CD4-positive, alpha-beta T cell (primary cell): ENCODE results near the gene PDE5A. TPM values are rescaled to one million over a fixed set of nuclear protein-coding genes. Genes with fewer than 3 reads are reported as not detected.

Source experiments
- ATAC-seq: fragments of 200-7000 bp; cut with Tn5 transposase; one replicate; pipeline ENCODE4 v1.10.0; 2022; ENCODE audit warnings: mild to moderate bottlenecking; ENCODE audit not compliant: poor library complexity
- CTCF ChIA-PET: fragments of 350-600 bp; sonication (Branson Sonifier 250); formaldehyde crosslinking; loops from one replicate; lab custom pipeline; 2021; ENCODE audit warnings: antibody characterized with exemption, inconsistent platforms; lab: Charles Lee
- POLR2A ChIA-PET: fragments of 350-600 bp; sonication (Branson Sonifier 250); formaldehyde crosslinking; loops from one replicate; lab custom pipeline; 2021; ENCODE audit warnings: antibody characterized with exemption, inconsistent platforms; lab: Charles Lee
- DNase-seq, 14 experiments: peaks; one replicate each; pipeline ENCODE4 v3.0.0-alpha.2; 2013 to 2020; ENCODE audit warnings: mixed read lengths in 2 of 14
- H3K27ac ChIP-seq, 2 donors: one replicate each; pipeline versions ENCODE4 v1.5.1 to v1.7.0; 2013; ENCODE audit warnings: low read length in 2 of 2, low read depth in 1 of 2, mild to moderate bottlenecking in 1 of 2
- H3K27me3 ChIP-seq, 2 experiments: 1 replicate in 1 of 2; 2 replicates in 1 of 2; pipeline versions ENCODE4 v1.6.1 to v1.7.0; 2013; ENCODE audit warnings: low read length in 2 of 2, control low read depth in 1 of 2, mild to moderate bottlenecking in 1 of 2, moderate library complexity in 1 of 2; ENCODE audit not compliant: insufficient read depth in 2 of 2, control insufficient read depth in 1 of 2
- H3K36me3 ChIP-seq: one replicate; pipeline ENCODE4 v1.6.1; 2013; ENCODE audit warnings: low read length, control low read depth; ENCODE audit not compliant: insufficient read depth
- H3K4me1 ChIP-seq: one replicate; pipeline ENCODE4 v1.6.1; 2013; ENCODE audit warnings: low read length, control low read depth; ENCODE audit not compliant: insufficient read depth
- H3K4me3 ChIP-seq: one replicate; pipeline ENCODE4 v1.5.1; 2013; ENCODE audit warnings: mild to moderate bottlenecking, low read length, moderate library complexity
- H3K9me3 ChIP-seq, 2 experiments: 1 replicate in 1 of 2; 2 replicates in 1 of 2; pipeline versions ENCODE4 v1.6.1 to v1.7.0; 2013; ENCODE audit warnings: low read length in 2 of 2, mild to moderate bottlenecking in 2 of 2, control low read depth in 1 of 2, moderate library complexity in 1 of 2; ENCODE audit not compliant: control insufficient read depth in 1 of 2, insufficient read depth in 1 of 2
- H3K27ac Mint-ChIP-seq: one replicate; pipeline ENCODE4 v1.8.0; 2020; ENCODE audit warnings: mixed read lengths
- H3K27me3 Mint-ChIP-seq: one replicate; pipeline ENCODE4 v1.8.0; 2021; ENCODE audit warnings: mixed read lengths
- H3K36me3 Mint-ChIP-seq: one replicate; pipeline ENCODE4 v1.8.0; 2021; ENCODE audit warnings: low read depth, mixed read lengths
- H3K4me1 Mint-ChIP-seq: one replicate; pipeline ENCODE4 v1.8.0; 2021; ENCODE audit warnings: low read depth, mixed read lengths
- H3K4me3 Mint-ChIP-seq: one replicate; pipeline ENCODE4 v1.8.0; 2020; ENCODE audit warnings: mild to moderate bottlenecking, mixed read lengths
- H3K9me3 Mint-ChIP-seq: one replicate; pipeline ENCODE4 v1.8.0; 2020; ENCODE audit warnings: mixed read lengths
- CTCF ChIP-seq: fragments of 200-600 bp; IDR thresholded peaks from one replicate; pipeline ENCODE4 v1.8.0; 2022; ENCODE audit warnings: antibody characterized with exemption, mild to moderate bottlenecking
- intact Hi-C, 2 experiments: fragments of 100-400 bp; cut with DNase I in 1 of 2; cut with micrococcal nuclease in 1 of 2; formaldehyde crosslinking; loops; one replicate each; pipeline versions ENCODE4 v1.15.1 to v1.9.0; 2023 to 2025; cut with DNase I, micrococcal nuclease
- total RNA-seq, 174 experiments: library from RNA in 2 of 174; stranded (reverse) in 2 of 174; gene quantifications; one replicate each; pipeline ENCODE4 v1.2.3 and lab custom pipeline; 2021 to 2026

Gene PDE5A
- total RNA-seq, 2 experiments from 2014 or later, result 0.11 to 0.56 TPM

GRCh38 chr4:119652998-119653397, 24.4 kb upstream of the PDE5A start:
- DNase-seq (no peak), ATAC-seq (no peak)
- Histone ChIP-seq H3K36me3 (no peaks in the 10 kb centered on the region), H3K9me3 (no peaks in the 10 kb centered on the region), H3K4me3 (no peak overlapping the region), H3K27me3 (peaks cover 0 to 2% of the 10 kb centered on the region in 2 experiments), H3K4me1 (no peaks in the 10 kb centered on the region), H3K27ac (no peak overlapping the region)
- no peak for TF ChIP-seq CTCF
- no peak overlapping the region for H3K4me3 Mint-ChIP-seq
- ChIA-PET POLR2A (no interaction called here), CTCF (no interaction called here)
- H3K27ac Mint-ChIP-seq, result no peak overlapping the region
- intact Hi-C loops, result no loop called here
- peaks cover 7% of the 10 kb centered on the region for H3K27me3 Mint-ChIP-seq
- no peaks in the 10 kb centered on the region for H3K36me3 Mint-ChIP-seq
- H3K4me1 Mint-ChIP-seq, result no peaks in the 10 kb centered on the region
- H3K9me3 Mint-ChIP-seq, result no peaks in the 10 kb centered on the region

GRCh38 chr4:119648398-119648797, 19.8 kb upstream of the PDE5A start:
- no peaks in the 10 kb centered on the region for H3K4me1 Mint-ChIP-seq
- H3K4me3 Mint-ChIP-seq, result no peak overlapping the region
- ATAC-seq, result no peak
- Histone ChIP-seq H3K4me3 (no peak overlapping the region), H3K27me3 (peaks cover 2 to 9% of the 10 kb centered on the region in 2 experiments), H3K27ac (no peak overlapping the region), H3K4me1 (no peaks in the 10 kb centered on the region), H3K36me3 (no peaks in the 10 kb centered on the region), H3K9me3 (no peaks in the 10 kb centered on the region)
- no peaks in the 10 kb centered on the region for H3K9me3 Mint-ChIP-seq
- peaks cover 24% of the 10 kb centered on the region for H3K27me3 Mint-ChIP-seq
- H3K36me3 Mint-ChIP-seq, result no peaks in the 10 kb centered on the region
- no peak for DNase-seq
- CTCF ChIA-PET, result interaction anchor here (1.5 kb wide), 1 partner anchor 19 kb away, joined by 3 read pairs; the partner anchor contains the start of gene PDE5A
- POLR2A ChIA-PET, result no interaction called here
- TF ChIP-seq CTCF, result no peak
- intact Hi-C loops, result no loop called here
- H3K27ac Mint-ChIP-seq, result no peak overlapping the region

- Mint-ChIP-seq H3K4me1 (no peaks in the 10 kb centered on the region), H3K27ac (no peak overlapping the region), H3K4me3 (no peak overlapping the region), H3K9me3 (no peaks in the 10 kb centered on the region), H3K36me3 (no peaks in the 10 kb centered on the region), H3K27me3 (peaks cover 24% of the 10 kb centered on the region)
- Histone ChIP-seq H3K4me1 (no peaks in the 10 kb centered on the region), H3K36me3 (no peaks in the 10 kb centered on the region), H3K27ac (no peak overlapping the region), H3K9me3 (no peaks in the 10 kb centered on the region), H3K4me3 (no peak overlapping the region), H3K27me3 (peaks cover 2 to 9% of the 10 kb centered on the region in 2 experiments)
- ChIA-PET POLR2A (no interaction called here), CTCF (no interaction called here)
- intact Hi-C loops, result no loop called here
- no peak for TF ChIP-seq CTCF
- ATAC-seq, result no peak
- no peak for DNase-seq
Measured at GRCh38 chr4:119647558-119647957, 19.0 kb upstream of the PDE5A start.
